ENCODE measurements around the gene SSC5D. TPM values are rescaled to one million over a fixed set of nuclear protein-coding genes. Genes with fewer than 3 reads are reported as not detected.

SSC5D gene
- total RNA-seq, 4 donors from 2014 or later = 2.8 to 10.3 (median 5.0) TPM

DNA sequence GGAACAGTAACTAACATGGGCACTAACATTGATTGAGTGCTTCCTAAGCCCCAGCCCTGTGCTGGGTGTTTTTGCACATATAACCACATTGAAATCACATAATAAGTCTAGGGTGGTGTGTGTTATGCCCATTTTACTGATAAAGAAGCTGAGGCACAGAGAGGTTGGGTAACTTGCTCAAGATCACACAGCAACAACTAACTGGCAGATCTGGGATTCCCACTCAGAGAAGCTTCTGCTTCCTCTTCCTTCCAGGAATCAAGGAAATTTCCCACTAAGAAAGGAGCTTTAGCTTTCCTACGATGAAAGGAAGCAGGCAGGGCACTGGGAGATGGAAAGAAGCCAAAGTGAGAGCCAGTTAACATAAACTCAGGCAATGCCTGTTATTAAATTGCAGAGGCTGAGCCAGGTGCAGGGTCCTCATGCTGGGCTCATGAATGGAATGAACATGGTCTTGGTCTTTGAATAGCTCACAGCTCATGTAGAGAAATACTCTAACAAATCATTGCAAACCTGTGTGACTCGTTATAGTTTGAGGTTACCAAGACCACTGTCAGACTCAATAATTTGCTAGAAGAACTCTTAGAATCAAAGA, 10.1 kb downstream of the SSC5D start:
- DNase-seq = no peak
- no peaks in the 10 kb centered on the region for H3K9me3 ChIP-seq
- H3K36me3 ChIP-seq = no peaks in the 10 kb centered on the region
- no peak overlapping the region for H3K27ac ChIP-seq
- H3K4me3 ChIP-seq = no peak overlapping the region
- peaks cover 0 to under 1% (median under 1%) of the 10 kb centered on the region in 4 donors for H3K4me1 ChIP-seq
- TF ChIP-seq, protein P1, sequence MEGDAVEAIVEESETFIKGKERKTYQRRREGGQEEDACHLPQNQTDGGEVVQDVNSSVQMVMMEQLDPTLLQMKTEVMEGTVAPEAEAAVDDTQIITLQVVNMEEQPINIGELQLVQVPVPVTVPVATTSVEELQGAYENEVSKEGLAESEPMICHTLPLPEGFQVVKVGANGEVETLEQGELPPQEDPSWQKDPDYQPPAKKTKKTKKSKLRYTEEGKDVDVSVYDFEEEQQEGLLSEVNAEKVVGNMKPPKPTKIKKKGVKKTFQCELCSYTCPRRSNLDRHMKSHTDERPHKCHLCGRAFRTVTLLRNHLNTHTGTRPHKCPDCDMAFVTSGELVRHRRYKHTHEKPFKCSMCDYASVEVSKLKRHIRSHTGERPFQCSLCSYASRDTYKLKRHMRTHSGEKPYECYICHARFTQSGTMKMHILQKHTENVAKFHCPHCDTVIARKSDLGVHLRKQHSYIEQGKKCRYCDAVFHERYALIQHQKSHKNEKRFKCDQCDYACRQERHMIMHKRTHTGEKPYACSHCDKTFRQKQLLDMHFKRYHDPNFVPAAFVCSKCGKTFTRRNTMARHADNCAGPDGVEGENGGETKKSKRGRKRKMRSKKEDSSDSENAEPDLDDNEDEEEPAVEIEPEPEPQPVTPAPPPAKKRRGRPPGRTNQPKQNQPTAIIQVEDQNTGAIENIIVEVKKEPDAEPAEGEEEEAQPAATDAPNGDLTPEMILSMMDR (IDR thresholded peaks at IDR 0.05) = no peak
- no peak for TF ChIP-seq POLR2A (IDR thresholded peaks at IDR 0.05)
- H3K27me3 ChIP-seq = no peaks in the 10 kb centered on the region

DNA sequence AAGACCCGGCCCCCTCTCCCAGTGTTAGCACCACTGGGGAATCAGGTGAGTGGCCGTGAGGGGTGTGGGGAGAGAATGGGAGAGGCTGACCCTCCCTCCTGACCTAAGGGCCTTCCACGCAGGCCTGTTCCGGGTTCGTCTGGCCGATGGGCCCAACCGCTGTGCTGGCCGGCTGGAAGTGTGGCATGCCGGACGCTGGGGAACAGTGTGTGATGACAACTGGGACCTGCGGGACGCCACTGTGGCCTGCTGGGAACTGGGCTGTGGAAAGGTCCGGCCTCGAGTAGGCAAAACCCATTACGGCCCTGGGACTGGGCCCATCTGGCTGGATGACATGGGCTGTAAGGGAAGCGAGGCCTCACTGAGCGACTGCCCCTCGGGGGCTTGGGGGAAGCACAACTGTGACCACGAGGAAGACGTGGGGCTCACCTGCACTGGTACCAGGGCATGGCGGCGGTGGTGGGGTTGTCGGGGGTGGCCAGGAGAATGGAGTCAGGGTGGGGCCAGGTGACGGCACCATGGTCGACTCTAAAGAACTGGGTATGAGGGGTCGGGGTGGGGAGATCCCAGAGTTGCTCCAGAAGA, 12.2 kb downstream of the SSC5D start:
- TF ChIP-seq, protein P1 (IDR thresholded peaks at IDR 0.05) = no peak
- no peak for TF ChIP-seq POLR2A (IDR thresholded peaks at IDR 0.05)
- no peak for DNase-seq
- H3K4me3 ChIP-seq = no peak overlapping the region
- peaks cover 0 to 4% (median 2%) of the 10 kb centered on the region in 4 donors for H3K4me1 ChIP-seq
- no peak overlapping the region for H3K27ac ChIP-seq
- H3K9me3 ChIP-seq = no peaks in the 10 kb centered on the region
- H3K36me3 ChIP-seq = no peaks in the 10 kb centered on the region
- no peaks in the 10 kb centered on the region for H3K27me3 ChIP-seq

DNA sequence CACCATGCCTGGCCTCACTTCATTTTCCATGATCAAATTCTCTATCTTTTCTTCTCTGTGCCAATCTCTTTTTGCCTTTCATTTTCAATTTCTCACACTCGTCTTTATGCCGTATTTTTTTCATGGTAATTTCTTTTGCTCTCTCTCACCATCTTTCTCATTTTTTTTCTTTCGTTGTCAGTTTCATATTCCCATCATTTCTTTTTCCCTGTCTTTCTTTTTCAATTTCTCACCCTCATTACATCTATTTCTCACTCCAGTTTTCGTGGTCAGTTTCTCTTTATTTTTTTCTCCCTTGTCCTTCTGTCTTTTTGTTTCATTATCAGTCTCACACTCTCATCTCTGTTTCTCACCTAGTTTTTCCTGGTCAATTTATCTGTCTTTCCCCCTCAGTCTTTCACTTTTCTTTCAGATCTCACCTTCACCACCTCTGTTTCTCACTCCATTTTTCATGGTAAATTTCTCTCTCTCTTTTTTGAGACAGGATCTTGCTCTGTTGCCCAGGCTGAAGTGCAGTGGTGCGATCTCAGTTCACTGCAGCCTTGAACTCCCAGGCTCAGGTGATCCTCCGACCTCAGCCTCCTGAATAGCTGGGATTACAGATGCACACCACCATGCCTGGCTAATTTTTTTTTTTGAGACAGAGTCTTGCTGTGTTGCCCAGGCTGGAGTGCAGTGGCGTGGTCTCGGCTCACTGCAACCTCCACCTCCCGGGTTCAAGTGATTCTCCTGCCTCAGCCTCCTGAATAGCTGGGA, 14.1 kb downstream of the SSC5D start:
- H3K9me3 ChIP-seq = no peaks in the 10 kb centered on the region
- no peak overlapping the region for H3K4me3 ChIP-seq
- no peaks in the 10 kb centered on the region for H3K27me3 ChIP-seq
- H3K36me3 ChIP-seq = no peaks in the 10 kb centered on the region
- no peak for DNase-seq
- no peak overlapping the region for H3K27ac ChIP-seq
- TF ChIP-seq POLR2A (IDR thresholded peaks at IDR 0.05) = no peak
- TF ChIP-seq, protein P1 (IDR thresholded peaks at IDR 0.05) = no peak
- H3K4me1 ChIP-seq = peaks cover 0 to 4% (median 2%) of the 10 kb centered on the region in 4 donors

DNA sequence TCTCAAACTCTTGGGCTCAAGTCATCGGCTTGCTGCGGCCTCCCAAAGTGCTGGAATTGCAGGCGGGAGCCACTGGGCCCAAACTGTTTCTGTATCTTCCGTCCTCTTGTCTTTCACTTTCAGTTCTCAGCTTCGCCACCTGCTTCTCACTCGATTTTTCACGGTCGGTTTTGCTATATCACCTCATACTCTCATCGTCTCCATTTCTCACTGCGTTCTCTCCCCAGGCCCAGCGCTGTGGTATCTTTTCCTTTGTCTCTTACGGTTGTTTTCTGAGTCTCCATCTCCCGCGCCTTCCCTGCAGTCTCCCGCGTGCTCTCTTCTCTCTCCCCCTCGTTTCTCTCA, 14.9 kb downstream of the SSC5D start:
- H3K27me3 ChIP-seq = no peaks in the 10 kb centered on the region
- no peak for TF ChIP-seq POLR2A (IDR thresholded peaks at IDR 0.05)
- TF ChIP-seq, protein P1 (IDR thresholded peaks at IDR 0.05) = no peak
- peak overlapping the region in 1 of 4 donors; percentile 90 for H3K27ac ChIP-seq
- peak overlapping the region in 2 of 4 donors; percentile 50 to 57 for H3K4me3 ChIP-seq
- no peak for DNase-seq
- H3K4me1 ChIP-seq = peaks cover 0 to 4% (median 2%) of the 10 kb centered on the region in 4 donors
- no peaks in the 10 kb centered on the region for H3K9me3 ChIP-seq
- H3K36me3 ChIP-seq = no peaks in the 10 kb centered on the region

- no peaks in the 10 kb centered on the region for H3K9me3 ChIP-seq
- peak overlapping the region; percentile 70 to 90 (median 76) for H3K27ac ChIP-seq
- no peaks in the 10 kb centered on the region for H3K36me3 ChIP-seq
- DNase-seq = peak; percentile 94 to 97 (median 95)
- H3K4me1 ChIP-seq = peaks cover 0 to 4% (median 2%) of the 10 kb centered on the region in 4 donors
- no peaks in the 10 kb centered on the region for H3K27me3 ChIP-seq
- TF ChIP-seq POLR2A (IDR thresholded peaks at IDR 0.05) = no peak
- TF ChIP-seq, protein P1 (IDR thresholded peaks at IDR 0.05) = peak; percentile 94 to 99 (median 97)
- peak overlapping the region; percentile 49 to 57 (median 54) for H3K4me3 ChIP-seq
These were observed 15.4 kb downstream of the SSC5D start for GRCh38 chr19:55503502-55504251.

Measured in Peyer's patch (tissue), 4 donors.